ENCODE measurements around the gene LAMB2.

DNA sequence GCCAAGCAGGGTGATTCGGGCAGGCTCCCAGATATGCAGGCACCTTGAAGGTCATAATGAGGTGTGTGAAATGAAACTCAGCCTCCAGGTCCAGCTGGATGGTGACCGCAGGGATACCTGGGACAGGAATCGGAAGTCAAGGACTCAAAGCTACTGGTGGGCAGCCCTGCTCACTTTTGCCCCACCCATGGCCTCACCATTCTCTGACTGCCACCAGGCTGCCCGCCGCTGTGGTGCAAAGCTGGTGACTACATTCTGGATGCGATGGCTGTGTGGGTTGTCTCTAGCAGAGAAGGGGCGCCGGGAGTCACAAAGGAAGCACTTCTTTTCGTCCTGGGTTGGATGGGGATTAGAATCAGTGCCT lies 795 bp downstream of the LAMB2 start:
- TF ChIP-seq PATZ1 (CRISPR knock-in tag; IDR thresholded peaks at IDR 0.05; ENCODE audit: borderline replicate concordance) (no peak), POU6F1 (CRISPR knock-in tag; IDR thresholded peaks at IDR 0.05; ENCODE audit: borderline replicate concordance, low read depth) (no peak)
